ENCODE results near the gene ADAM33. TPM values are rescaled to one million over a fixed set of nuclear protein-coding genes. Genes with fewer than 3 reads are reported as not detected.

ADAM33 gene
- total RNA-seq, 1 experiment from 2014 or later = not detected

- intact Hi-C loops (cut with micrococcal nuclease; ENCODE audit: unreplicated experiment) = no loop called here
- no peaks in the 10 kb centered on the region for H3K4me1 ChIP-seq (ENCODE audit: insufficient read depth, low read length, poor library complexity, severe bottlenecking)
- POLR2A ChIA-PET (ENCODE audit: low non-redundant PET) = no interaction called here
- H3K9me3 ChIP-seq (ENCODE audit: low read depth, low read length, poor library complexity, severe bottlenecking) = no peaks in the 10 kb centered on the region
- TF ChIP-seq, protein P1, sequence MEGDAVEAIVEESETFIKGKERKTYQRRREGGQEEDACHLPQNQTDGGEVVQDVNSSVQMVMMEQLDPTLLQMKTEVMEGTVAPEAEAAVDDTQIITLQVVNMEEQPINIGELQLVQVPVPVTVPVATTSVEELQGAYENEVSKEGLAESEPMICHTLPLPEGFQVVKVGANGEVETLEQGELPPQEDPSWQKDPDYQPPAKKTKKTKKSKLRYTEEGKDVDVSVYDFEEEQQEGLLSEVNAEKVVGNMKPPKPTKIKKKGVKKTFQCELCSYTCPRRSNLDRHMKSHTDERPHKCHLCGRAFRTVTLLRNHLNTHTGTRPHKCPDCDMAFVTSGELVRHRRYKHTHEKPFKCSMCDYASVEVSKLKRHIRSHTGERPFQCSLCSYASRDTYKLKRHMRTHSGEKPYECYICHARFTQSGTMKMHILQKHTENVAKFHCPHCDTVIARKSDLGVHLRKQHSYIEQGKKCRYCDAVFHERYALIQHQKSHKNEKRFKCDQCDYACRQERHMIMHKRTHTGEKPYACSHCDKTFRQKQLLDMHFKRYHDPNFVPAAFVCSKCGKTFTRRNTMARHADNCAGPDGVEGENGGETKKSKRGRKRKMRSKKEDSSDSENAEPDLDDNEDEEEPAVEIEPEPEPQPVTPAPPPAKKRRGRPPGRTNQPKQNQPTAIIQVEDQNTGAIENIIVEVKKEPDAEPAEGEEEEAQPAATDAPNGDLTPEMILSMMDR (conservative IDR thresholded peaks at IDR 0.05; ENCODE audit: low read depth, low read length) = no peak
- no peak for TF ChIP-seq EZH2 (IDR thresholded peaks at IDR 0.05; ENCODE audit: borderline replicate concordance, low read depth, low read length, poor library complexity, severe bottlenecking)
- CTCF ChIA-PET = no interaction called here
- no peak for DNase-seq (ENCODE audit: low spot score)
- BruUV-seq (replicated peaks) = no TSS peak
- H3K27me3 ChIP-seq (replicated peaks; ENCODE audit: insufficient read depth, low read depth, low read length, poor library complexity) = peaks cover 4% of the 10 kb centered on the region
- no peak overlapping the region for H3K27ac ChIP-seq (ENCODE audit: low read depth, low read length, poor library complexity, severe bottlenecking)
- no peak overlapping the region for H3K4me3 ChIP-seq (ENCODE audit: low read depth, low read length, poor library complexity, severe bottlenecking)
- no peaks in the 10 kb centered on the region for H3K36me3 ChIP-seq (ENCODE audit: insufficient read depth, low read length, poor library complexity, severe bottlenecking)
These were observed 38.8 kb upstream of the ADAM33 start for GRCh38 chr20:3720626-3721025.

DNA sequence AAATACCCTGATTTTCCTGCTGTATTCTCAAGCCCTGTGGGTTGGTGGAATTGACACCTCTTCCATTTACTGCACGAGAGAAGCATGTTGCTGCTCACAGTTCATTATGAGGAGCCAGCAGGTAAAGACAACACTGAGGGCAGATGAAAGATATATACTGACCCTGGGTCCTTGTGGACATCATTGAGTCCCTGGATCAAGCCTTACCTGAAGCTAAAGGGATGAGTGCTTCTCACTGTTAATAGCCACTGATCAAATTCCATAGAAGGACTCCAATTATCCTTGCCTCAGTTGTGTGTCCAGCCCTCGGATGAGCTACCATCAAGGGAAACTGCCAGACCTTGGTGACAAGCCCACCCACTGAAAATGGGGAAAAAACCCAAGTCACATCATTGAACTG is 38.3 kb upstream of the ADAM33 start:
- intact Hi-C loops (cut with micrococcal nuclease; ENCODE audit: unreplicated experiment) = no loop called here
- ChIA-PET CTCF (no interaction called here), POLR2A (ENCODE audit: low non-redundant PET) (no interaction called here)
- Histone ChIP-seq H3K27ac (ENCODE audit: low read depth, low read length, poor library complexity, severe bottlenecking) (no peak overlapping the region), H3K27me3 (replicated peaks; ENCODE audit: insufficient read depth, low read depth, low read length, poor library complexity) (peaks cover 4% of the 10 kb centered on the region), H3K36me3 (ENCODE audit: insufficient read depth, low read length, poor library complexity, severe bottlenecking) (no peaks in the 10 kb centered on the region), H3K9me3 (ENCODE audit: low read depth, low read length, poor library complexity, severe bottlenecking) (no peaks in the 10 kb centered on the region), H3K4me3 (ENCODE audit: low read depth, low read length, poor library complexity, severe bottlenecking) (no peak overlapping the region), H3K4me1 (ENCODE audit: insufficient read depth, low read length, poor library complexity, severe bottlenecking) (no peaks in the 10 kb centered on the region)
- no peak for DNase-seq (ENCODE audit: low spot score)
- TF ChIP-seq, protein P1 (conservative IDR thresholded peaks at IDR 0.05; ENCODE audit: low read depth, low read length) = no peak
- TF ChIP-seq EZH2 (IDR thresholded peaks at IDR 0.05; ENCODE audit: borderline replicate concordance, low read depth, low read length, poor library complexity, severe bottlenecking) = no peak
- BruUV-seq (replicated peaks) = no TSS peak

- POLR2A ChIA-PET (ENCODE audit: low non-redundant PET) = no interaction called here
- Histone ChIP-seq H3K4me1 (ENCODE audit: insufficient read depth, low read length, poor library complexity, severe bottlenecking) (no peaks in the 10 kb centered on the region), H3K9me3 (ENCODE audit: low read depth, low read length, poor library complexity, severe bottlenecking) (no peaks in the 10 kb centered on the region), H3K27ac (ENCODE audit: low read depth, low read length, poor library complexity, severe bottlenecking) (no peak overlapping the region), H3K27me3 (replicated peaks; ENCODE audit: insufficient read depth, low read depth, low read length, poor library complexity) (peaks cover 4% of the 10 kb centered on the region), H3K36me3 (ENCODE audit: insufficient read depth, low read length, poor library complexity, severe bottlenecking) (no peaks in the 10 kb centered on the region), H3K4me3 (ENCODE audit: low read depth, low read length, poor library complexity, severe bottlenecking) (no peak overlapping the region)
- intact Hi-C loops (cut with micrococcal nuclease; ENCODE audit: unreplicated experiment) = loop anchor here (5.0 kb wide), 1 partner anchor 48 kb away; the partner anchor contains the start of gene ADISSP
- BruUV-seq (replicated peaks) = no TSS peak
- TF ChIP-seq EZH2 (IDR thresholded peaks at IDR 0.05; ENCODE audit: borderline replicate concordance, low read depth, low read length, poor library complexity, severe bottlenecking) = no peak
- TF ChIP-seq, protein P1 (conservative IDR thresholded peaks at IDR 0.05; ENCODE audit: low read depth, low read length) = no peak
- CTCF ChIA-PET = interaction anchor here (0.6 kb wide), 2 partner anchors 42 to 138 kb away, joined by 3 to 10 read pairs; no protein-coding TSS in a partner anchor
- no peak for DNase-seq (ENCODE audit: low spot score)
These were observed 37.2 kb upstream of the ADAM33 start for GRCh38 chr20:3719046-3719445.

Data from A673 (cell line).